Stimulated activated naive CD8-positive, alpha-beta T cell treated with anti-CD3 and anti-CD28 coated beads, Interleukin-15, Interleukin-2, amounts not matched to agents 100 U/mL and 50 U/mL, for 24 hours (primary cell): Measurements from ENCODE around the gene CCDC192.

Experiments used
- ATAC-seq: fragments of 150-1000 bp; cut with Tn5 transposase; one replicate; pipeline ENCODE4 v1.10.0; 2021
- DNase-seq: peaks from one replicate; pipeline ENCODE4 v3.0.0; 2021

The CCDC192 gene

DNA sequence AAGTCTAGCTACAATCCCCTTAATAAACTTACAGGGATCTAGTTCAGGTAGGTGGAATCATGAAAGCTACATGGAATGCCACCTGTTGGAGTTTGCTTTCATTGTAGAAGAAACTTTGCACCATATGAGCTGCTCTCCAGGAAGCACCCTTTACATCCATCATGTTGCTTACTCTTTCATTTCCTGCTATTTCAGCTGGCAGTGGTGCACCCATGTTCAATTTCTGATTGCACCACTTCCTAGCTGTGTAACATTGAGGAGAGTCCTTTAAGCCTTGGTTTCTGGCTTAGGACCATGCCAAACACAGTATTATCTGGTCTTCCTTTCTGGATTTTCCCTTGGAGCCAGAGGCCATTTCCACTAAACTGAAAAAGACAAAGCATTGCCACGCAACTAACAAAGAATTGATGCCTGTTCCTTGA lies 257.1 kb downstream of the CCDC192 start:
- DNase-seq (no peak), ATAC-seq (no peak)

GRCh38 chr5:127961006-127961762 lies 258.0 kb downstream of the CCDC192 start:
- ATAC-seq = no peak
- DNase-seq = no peak

DNA sequence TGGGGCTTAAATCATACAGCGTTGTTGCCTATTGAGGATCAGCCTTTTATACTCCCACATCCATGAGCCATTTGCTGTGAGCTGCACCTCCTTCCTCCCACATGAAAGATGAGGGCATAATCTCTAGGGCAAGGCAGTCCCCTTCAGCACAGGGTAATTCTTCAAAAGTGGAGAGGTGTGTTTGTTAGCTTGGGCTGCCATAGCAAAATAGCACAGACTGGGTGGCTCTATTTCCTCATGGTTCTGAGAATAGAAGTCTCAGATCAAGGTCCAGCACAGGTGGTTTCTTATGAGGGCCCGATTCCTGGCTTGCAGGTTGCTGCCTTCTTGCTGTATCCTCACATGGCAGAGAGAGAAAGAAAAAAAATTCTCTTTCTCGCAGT lies 258.6 kb downstream of the CCDC192 start:
- DNase-seq (no peak), ATAC-seq (no peak)

- DNase-seq (no peak), ATAC-seq (no peak)
Measured at GRCh38 chr5:127962491-127962890, 259.3 kb downstream of the CCDC192 start.

GRCh38 chr5:127963233-127963632 lies 260.0 kb downstream of the CCDC192 start:
- no peak for ATAC-seq

DNA sequence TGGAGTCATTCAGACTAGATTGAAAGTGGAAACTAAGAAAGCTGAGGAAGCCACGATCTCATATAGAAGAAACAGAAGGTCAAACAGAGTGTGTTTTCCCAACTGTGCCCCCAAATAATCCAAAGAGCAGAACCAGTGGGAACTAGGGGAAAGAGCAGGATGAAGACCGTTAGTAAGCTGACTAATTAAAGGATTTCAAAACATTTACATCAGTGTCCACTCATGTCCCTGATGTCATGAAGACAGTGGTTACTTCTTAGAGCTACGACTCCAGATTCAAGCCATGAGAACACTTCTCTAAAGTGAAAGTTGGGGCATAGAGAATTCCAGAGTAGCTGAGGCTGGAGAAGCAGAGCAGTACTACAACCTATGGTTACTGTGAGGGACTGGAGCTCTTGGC lies 260.7 kb downstream of the CCDC192 start:
- DNase-seq (no peak), ATAC-seq (no peak)

More at GRCh38 chr5:127963233-127963632, 260.0 kb downstream of the CCDC192 start:
- DNase-seq = no peak

DNA sequence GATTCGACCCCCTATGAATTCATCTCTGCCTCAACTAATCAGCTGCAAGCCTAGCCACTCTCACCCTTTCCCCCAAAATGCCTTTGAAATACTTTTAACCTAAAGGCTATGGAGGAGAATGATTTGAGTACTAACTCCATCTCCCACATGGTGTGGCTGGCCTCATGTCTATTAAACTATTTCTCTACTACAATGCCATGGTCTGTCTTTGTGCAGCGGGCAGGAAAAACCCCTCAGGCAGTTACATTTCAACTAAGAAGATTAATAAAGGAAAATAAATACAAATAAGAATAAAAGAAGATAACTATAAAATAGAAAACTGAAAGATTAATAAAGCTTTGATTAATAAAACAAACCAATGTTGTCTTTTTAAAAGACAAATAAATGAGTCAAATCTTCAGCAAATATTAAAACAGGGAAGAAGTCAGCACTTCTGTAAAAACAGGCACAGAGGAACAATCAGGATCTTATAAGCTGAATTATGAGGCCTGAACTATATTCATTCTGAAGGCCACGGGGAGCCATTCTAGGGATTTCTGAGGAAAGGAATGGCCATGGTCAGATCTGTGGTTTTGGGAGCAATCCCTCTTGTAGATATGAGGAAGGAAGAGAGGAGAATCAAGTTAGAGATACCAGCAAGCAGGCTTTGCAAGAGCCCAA lies 264.3 kb downstream of the CCDC192 start:
- ATAC-seq (no peak), DNase-seq (no peak)

- ATAC-seq (no peak), DNase-seq (no peak)
Measured at GRCh38 chr5:127967983-127968592, 264.9 kb downstream of the CCDC192 start.

DNA sequence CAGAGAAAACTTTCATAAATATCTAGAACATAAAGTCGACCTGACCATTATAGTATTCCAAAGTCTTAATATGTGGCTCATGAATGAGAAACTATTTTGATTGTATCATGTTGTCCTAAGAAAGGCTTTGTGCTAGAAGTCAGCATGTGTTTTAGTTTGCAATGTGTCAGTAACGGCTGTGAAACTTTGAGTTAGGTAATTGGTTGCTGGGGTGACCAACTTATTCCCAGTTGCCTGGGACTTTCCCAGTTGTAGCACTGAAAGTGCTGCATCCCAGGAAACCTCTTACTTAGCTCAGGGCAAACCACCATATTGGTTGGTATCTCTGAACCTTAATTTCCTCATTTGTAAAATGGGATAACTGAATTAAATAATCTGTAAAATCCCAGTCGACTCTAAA lies 265.8 kb downstream of the CCDC192 start:
- ATAC-seq = no peak
- DNase-seq = no peak

DNA sequence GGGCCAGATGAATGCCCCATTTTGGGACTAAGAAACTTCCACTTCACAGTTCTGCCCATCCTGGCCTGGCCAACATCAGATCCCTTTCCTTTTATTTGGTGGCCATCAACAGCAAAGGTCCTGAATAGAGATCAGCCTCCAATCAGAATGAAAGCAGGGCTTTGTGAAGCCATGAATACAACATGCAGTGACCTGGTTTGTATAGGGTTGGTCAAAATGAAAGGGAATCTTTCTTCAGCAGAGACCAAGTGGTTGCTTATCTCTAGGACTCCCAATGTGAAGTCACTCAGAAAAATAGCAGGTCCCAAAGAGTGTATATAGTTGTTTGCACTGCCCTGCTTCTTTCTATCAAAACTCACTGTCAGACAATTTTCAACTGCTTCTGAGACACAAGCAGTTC lies 266.5 kb downstream of the CCDC192 start:
- DNase-seq = no peak
- no peak for ATAC-seq

DNA sequence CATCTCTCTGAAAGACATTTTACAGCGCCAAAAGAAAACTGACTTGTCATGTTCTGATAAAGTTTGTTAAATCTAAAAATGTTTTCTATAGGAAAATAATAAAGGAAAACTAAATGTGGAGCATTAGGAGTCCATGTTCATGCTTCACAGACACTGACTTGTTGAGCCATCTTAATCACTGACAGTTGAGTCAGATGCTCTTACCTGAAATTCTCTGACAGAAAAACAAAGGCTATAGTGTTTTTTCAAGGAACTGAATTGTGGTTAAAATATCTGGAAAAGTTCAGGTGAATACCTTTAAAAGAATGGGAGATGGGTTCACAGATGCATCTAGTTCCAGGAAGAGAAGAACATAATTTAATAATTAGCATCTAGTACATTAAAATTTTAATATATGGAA lies 266.9 kb downstream of the CCDC192 start:
- no peak for DNase-seq
- no peak for ATAC-seq

- ATAC-seq (no peak), DNase-seq (no peak)
Measured at GRCh38 chr5:127970854-127971425, 267.7 kb downstream of the CCDC192 start.

DNA sequence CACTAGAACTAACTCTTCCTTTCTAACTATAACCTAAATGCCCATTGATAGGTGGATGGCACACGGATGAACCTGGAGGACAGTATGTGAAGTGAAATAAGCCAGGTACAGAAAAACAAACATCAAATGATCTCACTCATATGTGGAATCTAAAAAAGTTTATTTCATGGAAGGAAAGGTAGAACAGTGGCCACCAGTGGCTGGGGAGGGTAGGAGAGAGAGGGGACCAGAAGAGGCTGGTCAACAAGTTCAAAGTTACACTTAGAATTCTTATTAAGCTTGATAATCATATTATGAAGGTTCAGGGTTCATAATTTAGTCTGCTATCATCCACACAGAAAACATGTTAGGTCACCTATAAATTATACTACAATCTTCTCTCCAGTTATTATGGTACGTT lies 272.8 kb downstream of the CCDC192 start:
- DNase-seq = no peak
- ATAC-seq = no peak

GRCh38 chr5:127976525-127976924 lies 273.3 kb downstream of the CCDC192 start:
- ATAC-seq (no peak), DNase-seq (no peak)

GRCh38 chr5:127976991-127977717 lies 274.0 kb downstream of the CCDC192 start:
- ATAC-seq (no peak), DNase-seq (no peak)

GRCh38 chr5:127978738-127979300 lies 275.6 kb downstream of the CCDC192 start:
- DNase-seq = no peak
- ATAC-seq = no peak

GRCh38 chr5:127979475-127979874 lies 276.3 kb downstream of the CCDC192 start:
- ATAC-seq (no peak), DNase-seq (no peak)

DNA sequence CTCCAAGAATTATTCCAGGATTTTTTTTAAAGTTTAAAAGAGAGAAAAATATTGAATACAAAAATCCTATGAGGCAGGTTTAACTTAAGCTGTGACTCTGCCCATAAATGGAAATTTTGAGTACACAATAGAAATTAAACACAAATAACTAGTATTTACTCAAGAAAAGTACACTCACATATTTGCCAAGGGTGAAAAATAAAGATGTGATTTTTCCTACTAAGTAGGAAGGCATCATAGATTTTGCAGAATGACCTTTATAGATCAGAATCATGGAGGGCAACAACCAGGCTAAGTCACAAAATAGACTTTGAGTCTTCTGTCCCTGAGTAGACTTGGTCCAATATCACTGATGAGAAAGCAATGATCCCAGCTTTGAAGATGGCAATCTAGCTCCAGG lies 277.7 kb downstream of the CCDC192 start:
- DNase-seq (no peak), ATAC-seq (no peak)

GRCh38 chr5:127981498-127981897 lies 278.3 kb downstream of the CCDC192 start:
- DNase-seq = no peak
- no peak for ATAC-seq

- DNase-seq = no peak
- ATAC-seq = no peak
Measured at GRCh38 chr5:127985811-127986325, 282.7 kb downstream of the CCDC192 start.

- ATAC-seq (no peak), DNase-seq (no peak)
Measured at GRCh38 chr5:127987354-127988145, 284.4 kb downstream of the CCDC192 start.
